SU-DHL-6 (cell line): ENCODE results near the gene RGS16.

Experiments used
- EZH2phosphoT487 ChIP-seq: fragments of 200-600 bp; sonication (generic), shearing (Covaris generic); conservative IDR thresholded peaks from 2 replicates; pipeline ENCODE4 v1.6.1; 2018; ENCODE audit warnings: mild to moderate bottlenecking, antibody characterized with exemption, low read length, moderate library complexity, mixed read lengths
- TF ChIP-seq, protein P1 (sequence below): fragments of 200-600 bp; sonication (generic); IDR thresholded peaks from one replicate; pipeline ENCODE4 v1.5.1; 2017; ENCODE audit warnings: antibody characterized with exemption, mild to moderate bottlenecking, low read length, moderate library complexity; ENCODE audit not compliant: insufficient read depth, poor library complexity, severe bottlenecking

DNA sequence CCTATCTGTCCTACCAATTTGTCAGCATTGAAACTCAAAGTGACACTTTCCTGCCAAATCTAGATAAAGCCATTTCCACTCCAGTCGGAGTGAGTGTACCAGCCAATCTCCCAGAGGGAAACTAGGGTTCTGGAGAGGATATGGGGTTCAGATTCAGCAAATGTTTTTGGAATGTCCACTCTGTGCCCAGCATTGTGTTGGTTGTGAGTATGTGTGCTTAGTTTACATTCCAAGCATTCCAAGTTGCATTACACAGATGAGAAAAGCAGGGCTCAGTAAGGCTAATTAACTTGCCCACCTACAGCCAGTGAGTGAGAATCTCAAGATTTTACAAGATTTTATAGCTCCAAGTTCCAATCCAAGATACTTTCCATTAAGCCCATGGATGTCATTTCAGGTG is 26.4 kb upstream of the RGS16 start:
- TF ChIP-seq, protein P1, sequence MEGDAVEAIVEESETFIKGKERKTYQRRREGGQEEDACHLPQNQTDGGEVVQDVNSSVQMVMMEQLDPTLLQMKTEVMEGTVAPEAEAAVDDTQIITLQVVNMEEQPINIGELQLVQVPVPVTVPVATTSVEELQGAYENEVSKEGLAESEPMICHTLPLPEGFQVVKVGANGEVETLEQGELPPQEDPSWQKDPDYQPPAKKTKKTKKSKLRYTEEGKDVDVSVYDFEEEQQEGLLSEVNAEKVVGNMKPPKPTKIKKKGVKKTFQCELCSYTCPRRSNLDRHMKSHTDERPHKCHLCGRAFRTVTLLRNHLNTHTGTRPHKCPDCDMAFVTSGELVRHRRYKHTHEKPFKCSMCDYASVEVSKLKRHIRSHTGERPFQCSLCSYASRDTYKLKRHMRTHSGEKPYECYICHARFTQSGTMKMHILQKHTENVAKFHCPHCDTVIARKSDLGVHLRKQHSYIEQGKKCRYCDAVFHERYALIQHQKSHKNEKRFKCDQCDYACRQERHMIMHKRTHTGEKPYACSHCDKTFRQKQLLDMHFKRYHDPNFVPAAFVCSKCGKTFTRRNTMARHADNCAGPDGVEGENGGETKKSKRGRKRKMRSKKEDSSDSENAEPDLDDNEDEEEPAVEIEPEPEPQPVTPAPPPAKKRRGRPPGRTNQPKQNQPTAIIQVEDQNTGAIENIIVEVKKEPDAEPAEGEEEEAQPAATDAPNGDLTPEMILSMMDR = no peak
- no peak for TF ChIP-seq EZH2phosphoT487
